ENCODE data around the gene PPCDC. TPM values are rescaled to one million over a fixed set of nuclear protein-coding genes. Genes with fewer than 3 reads are reported as not detected.

Gene PPCDC
- total and polyA plus RNA-seq, 8 donors = 7.9 to 21.3 (median 10.1) TPM

GRCh38 chr15:75043509-75044257 is 20.3 kb downstream of the PPCDC start:
- Histone ChIP-seq H3K36me3 (no peaks in the 10 kb centered on the region), H3K4me1 (peaks cover 35 to 60% (median 45%) of the 10 kb centered on the region in 3 donors), H3K27me3 (no peaks in the 10 kb centered on the region), H3K4me3 (peak overlapping the region in 1 of 4 donors; percentile 26), H3K9me3 (no peaks in the 10 kb centered on the region), H3K27ac (peak overlapping the region; percentile 81 to 93 (median 86))
- FAIRE-seq = no peak
- 17 to 19% methylated on average over 20 of the region's 20 CpGs for WGBS, 2 donors
- TF ChIP-seq CTCF (IDR thresholded peaks at IDR 0.05) = peak in 1 of 4 donors; percentile 15
- peak; percentile 81 to 90 (median 86) for ATAC-seq
- intact Hi-C loops (cut with DNase I) = loop anchor here in 1 of 3 donors (5.0 kb wide), 1 partner anchor 159 kb away; the partner anchor contains the start of gene C15orf39
- DNase-seq = peak; percentile 87 to 97 (median 96)

DNA sequence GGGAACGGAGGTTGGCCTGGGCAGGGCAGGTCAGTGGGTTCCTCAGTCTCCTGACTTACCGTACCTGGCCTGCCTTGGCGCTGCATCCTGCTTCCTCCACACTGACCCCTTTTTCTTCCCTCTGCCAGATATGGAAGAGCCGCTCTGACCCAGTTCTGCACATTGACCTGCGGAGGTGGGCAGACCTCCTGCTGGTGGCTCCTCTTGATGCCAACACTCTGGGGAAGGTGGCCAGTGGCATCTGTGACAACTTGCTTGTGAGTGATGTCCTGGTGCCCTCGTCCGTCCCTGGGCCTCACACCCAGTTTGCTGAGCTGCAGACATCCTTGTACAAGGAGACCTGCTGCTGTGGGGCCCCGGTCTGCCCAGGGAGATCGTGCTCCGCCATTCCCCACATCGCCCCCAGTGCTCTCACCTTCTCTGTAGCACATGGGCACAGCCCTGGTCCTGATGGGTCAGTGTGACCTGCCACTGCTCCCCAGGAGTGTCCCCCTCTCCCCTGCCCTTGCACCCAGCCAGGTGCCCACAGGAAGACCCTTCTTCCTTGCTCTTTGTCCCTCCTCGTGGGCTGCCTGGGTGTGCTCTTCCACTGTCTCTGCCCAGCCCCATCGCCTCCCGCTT is 21.0 kb downstream of the PPCDC start:
- H3K36me3 ChIP-seq = no peaks in the 10 kb centered on the region

DNA sequence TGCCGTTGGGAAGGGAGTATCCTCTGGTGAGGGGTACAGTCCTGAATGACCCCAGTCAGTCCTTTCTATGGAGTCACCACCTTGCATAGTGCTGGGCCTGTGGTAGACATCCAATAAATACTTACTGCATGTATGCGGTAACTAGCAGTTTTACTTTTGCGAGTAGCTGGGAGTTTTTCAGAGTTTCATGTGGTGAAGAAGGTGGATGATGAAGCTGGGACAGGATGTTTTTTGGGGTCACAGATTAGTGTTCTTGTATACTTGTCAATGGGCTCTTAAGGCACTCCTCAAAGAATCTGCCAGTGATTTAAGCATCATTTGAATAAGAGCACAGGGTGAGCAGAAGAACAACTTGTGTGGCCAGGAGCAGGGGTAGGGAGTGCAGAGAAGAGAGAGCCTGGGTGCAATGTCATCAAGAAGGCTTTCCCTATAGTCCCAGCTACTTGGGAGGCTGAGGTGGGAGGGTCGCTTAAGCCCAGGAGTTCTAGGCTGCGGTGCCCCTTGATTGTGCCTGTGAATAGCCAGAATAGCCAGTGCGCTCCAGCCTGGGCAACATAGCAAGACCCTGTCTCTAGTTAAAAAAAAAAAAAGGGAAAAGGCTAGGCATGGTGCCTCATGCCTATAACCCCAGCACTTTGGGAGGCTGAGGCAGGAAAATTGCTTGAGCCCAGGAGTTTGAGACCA is 22.1 kb downstream of the PPCDC start:
- Histone ChIP-seq H3K36me3 (no peaks in the 10 kb centered on the region), H3K27ac (peak overlapping the region in 1 of 4 donors; percentile 79), H3K4me1 (peaks cover 47 to 70% (median 60%) of the 10 kb centered on the region in 3 donors), H3K4me3 (no peak overlapping the region), H3K9me3 (no peaks in the 10 kb centered on the region), H3K27me3 (no peaks in the 10 kb centered on the region)
- intact Hi-C loops (cut with DNase I) = no loop called here
- no peak for DNase-seq
- TF ChIP-seq CTCF (IDR thresholded peaks at IDR 0.05) = no peak
- ATAC-seq = no peak
- WGBS, 2 donors = 92 to 97% methylated on average over 6 of the region's 6 CpGs
- no peak for FAIRE-seq

More for the DNA sequence above, 21.0 kb downstream of the PPCDC start:
- FAIRE-seq (no peak), ATAC-seq (no peak), DNase-seq (no peak)
- H3K4me3 ChIP-seq = peak overlapping the region in 1 of 4 donors; percentile 26
- no peaks in the 10 kb centered on the region for H3K27me3 ChIP-seq
- H3K27ac ChIP-seq = peak overlapping the region; percentile 81 to 93 (median 86)
- intact Hi-C loops (cut with DNase I) = loop anchor here in 1 of 3 donors (5.0 kb wide), 1 partner anchor 158 kb away; the partner anchor contains the start of gene C15orf39
- no peak for TF ChIP-seq CTCF (IDR thresholded peaks at IDR 0.05)
- peaks cover 41 to 66% (median 52%) of the 10 kb centered on the region in 3 donors for H3K4me1 ChIP-seq
- 80 to 84% methylated on average over 14 of the region's 14 CpGs for WGBS, 2 donors
- H3K9me3 ChIP-seq = no peaks in the 10 kb centered on the region

- FAIRE-seq (no peak), ATAC-seq (no peak), DNase-seq (no peak)
- Histone ChIP-seq H3K36me3 (no peaks in the 10 kb centered on the region), H3K27ac (peak overlapping the region in 2 of 4 donors; percentile 50 to 79), H3K9me3 (no peaks in the 10 kb centered on the region), H3K4me3 (no peak overlapping the region), H3K4me1 (peaks cover 33 to 53% (median 47%) of the 10 kb centered on the region in 3 donors), H3K27me3 (no peaks in the 10 kb centered on the region)
- TF ChIP-seq CTCF (IDR thresholded peaks at IDR 0.05) = no peak
- intact Hi-C loops (cut with DNase I) = no loop called here
- WGBS, 2 donors = 98 to 100% methylated on average over 10 of the region's 10 CpGs
These were observed 25.0 kb downstream of the PPCDC start for GRCh38 chr15:75048394-75048793.

All from pancreas (tissue), 10 donors.